Nephron progenitor cell (in vitro differentiated cells): ENCODE measurements around the gene TEKT1.

Experiments used
- DNase-seq: peaks from one replicate; pipeline ENCODE4 v3.0.0; 2021
- H3K27ac Mint-ChIP-seq: 2 replicates; pipeline ENCODE4 v1.8.0; 2021; ENCODE audit warnings: mild to moderate bottlenecking, moderate library complexity, mixed read lengths
- H3K27me3 Mint-ChIP-seq: 2 replicates; pipeline ENCODE4 v1.8.0; 2021; ENCODE audit warnings: mild to moderate bottlenecking, low read depth, mixed read lengths; ENCODE audit not compliant: poor library complexity
- H3K36me3 Mint-ChIP-seq: 2 replicates; pipeline ENCODE4 v1.8.0; 2021; ENCODE audit warnings: low read depth, mixed read lengths
- H3K4me1 Mint-ChIP-seq: 2 replicates; pipeline ENCODE4 v1.8.0; 2021; ENCODE audit warnings: mixed read lengths
- H3K4me3 Mint-ChIP-seq: 2 replicates; pipeline ENCODE4 v1.8.0; 2021; ENCODE audit warnings: mild to moderate bottlenecking, moderate library complexity, mixed read lengths
- H3K9me3 Mint-ChIP-seq: 2 replicates; pipeline ENCODE4 v1.8.0; 2021; ENCODE audit warnings: mild to moderate bottlenecking, moderate library complexity, mixed read lengths
- CTCF ChIP-seq: fragments of 200-600 bp; sonication (generic); IDR thresholded peaks from 2 replicates; pipeline ENCODE4 v1.5.0; 2021; ENCODE audit warnings: antibody characterized with exemption

TEKT1 gene

GRCh38 chr17:6815775-6816174 is 15.8 kb downstream of the TEKT1 start:
- no peaks in the 10 kb centered on the region for H3K4me1 Mint-ChIP-seq

GRCh38 chr17:6812295-6812694 is 19.2 kb downstream of the TEKT1 start:
- no peak for TF ChIP-seq CTCF
- Mint-ChIP-seq H3K9me3 (peaks cover 35% of the 10 kb centered on the region), H3K4me1 (no peaks in the 10 kb centered on the region), H3K4me3 (no peak overlapping the region), H3K27ac (peak overlapping the region; percentile 29), H3K36me3 (no peaks in the 10 kb centered on the region), H3K27me3 (peaks cover 34% of the 10 kb centered on the region)
- DNase-seq, result no peak

More at GRCh38 chr17:6815775-6816174, 15.8 kb downstream of the TEKT1 start:
- no peak overlapping the region for H3K4me3 Mint-ChIP-seq
- H3K36me3 Mint-ChIP-seq, result no peaks in the 10 kb centered on the region
- TF ChIP-seq CTCF, result no peak
- no peak for DNase-seq
- H3K9me3 Mint-ChIP-seq, result peaks cover 16% of the 10 kb centered on the region
- no peak overlapping the region for H3K27ac Mint-ChIP-seq
- peaks cover 42% of the 10 kb centered on the region for H3K27me3 Mint-ChIP-seq

- H3K9me3 Mint-ChIP-seq, result peaks cover 35% of the 10 kb centered on the region
- peaks cover 35% of the 10 kb centered on the region for H3K27me3 Mint-ChIP-seq
- no peaks in the 10 kb centered on the region for H3K4me1 Mint-ChIP-seq
- H3K36me3 Mint-ChIP-seq, result no peaks in the 10 kb centered on the region
- no peak for DNase-seq
- no peak for TF ChIP-seq CTCF
- no peak overlapping the region for H3K27ac Mint-ChIP-seq
- no peak overlapping the region for H3K4me3 Mint-ChIP-seq
Observed at GRCh38 chr17:6811510-6811909, 20.0 kb downstream of the TEKT1 start.

GRCh38 chr17:6800422-6801027 is 31.0 kb downstream of the TEKT1 start:
- H3K9me3 Mint-ChIP-seq, result no peaks in the 10 kb centered on the region
- H3K27me3 Mint-ChIP-seq, result peaks cover 31% of the 10 kb centered on the region
- no peak overlapping the region for H3K27ac Mint-ChIP-seq
- no peak overlapping the region for H3K4me3 Mint-ChIP-seq
- no peaks in the 10 kb centered on the region for H3K4me1 Mint-ChIP-seq
- DNase-seq, result no peak
- no peaks in the 10 kb centered on the region for H3K36me3 Mint-ChIP-seq
- peak; percentile 14 for TF ChIP-seq CTCF

GRCh38 chr17:6799738-6800137 is 31.8 kb downstream of the TEKT1 start:
- no peak overlapping the region for H3K4me3 Mint-ChIP-seq

More at GRCh38 chr17:6799738-6800137, 31.8 kb downstream of the TEKT1 start:
- H3K27me3 Mint-ChIP-seq, result peaks cover 24% of the 10 kb centered on the region
- no peaks in the 10 kb centered on the region for H3K36me3 Mint-ChIP-seq
- no peaks in the 10 kb centered on the region for H3K4me1 Mint-ChIP-seq
- no peak overlapping the region for H3K27ac Mint-ChIP-seq
- no peak for TF ChIP-seq CTCF
- no peaks in the 10 kb centered on the region for H3K9me3 Mint-ChIP-seq
- DNase-seq, result no peak
